Breast epithelium (tissue), 3 donors: Measurements from ENCODE around the gene TRMT2A.

Experiments used
- CTCF ChIP-seq, 3 donors: fragments of 450-650 bp; IDR thresholded peaks; one replicate each; pipeline ENCODE4 v1.5.1; 2016 to 2017; ENCODE audit warnings: antibody characterized with exemption in 3 of 3, mild to moderate bottlenecking in 3 of 3, moderate library complexity in 3 of 3
- POLR2A ChIP-seq: fragments of 450-650 bp; IDR thresholded peaks from one replicate; pipeline ENCODE4 v1.6.1; 2016; ENCODE audit warnings: antibody characterized with exemption, mild to moderate bottlenecking, moderate library complexity
- POLR2AphosphoS5 ChIP-seq, 3 donors: sonication (generic); formaldehyde crosslinking; IDR thresholded peaks; one replicate each; pipeline ENCODE4 v1.6.1; 2017; ENCODE audit warnings: antibody characterized with exemption in 3 of 3

GRCh38 chr22:20118300-20119020 is 1.4 kb upstream of the TRMT2A start:
- TF ChIP-seq CTCF (IDR thresholded peaks at IDR 0.05) (no peak), POLR2A (no peak), POLR2AphosphoS5 (IDR thresholded peaks at IDR 0.05) (no peak)
